IMR-90 (cell line): ENCODE data around the gene ATP10B.

Experiments
- BHLHE40 ChIP-seq: fragments of 150-350 bp; IDR thresholded peaks from 2 replicates; pipeline ENCODE4 v1.6.1; 2016; ENCODE audit warnings: mild to moderate bottlenecking, low read depth, low read length
- CEBPB ChIP-seq: IDR thresholded peaks from 2 replicates; pipeline ENCODE4 v1.6.1; 2012; ENCODE audit warnings: low read depth, low read length, improper control_type of control experiment
- CTCF ChIP-seq: conservative IDR thresholded peaks from 2 replicates; pipeline ENCODE4 v1.5.1; 2012; ENCODE audit warnings: mild to moderate bottlenecking, low read depth, low read length, improper control_type of control experiment
- ELK1 ChIP-seq: fragments of 150-350 bp; IDR thresholded peaks from 2 replicates; pipeline ENCODE4 v1.6.1; 2016; ENCODE audit warnings: low read depth, mild to moderate bottlenecking, low read length, moderate library complexity, borderline replicate concordance
- MAFK ChIP-seq: IDR thresholded peaks from 2 replicates; pipeline ENCODE4 v1.6.1; 2012; ENCODE audit warnings: low read depth, low read length, improper control_type of control experiment
- MXI1 ChIP-seq: IDR thresholded peaks from 2 replicates; pipeline ENCODE4 v1.6.1; 2012; ENCODE audit warnings: low read depth, mild to moderate bottlenecking, low read length, moderate library complexity, borderline replicate concordance
- POLR2A ChIP-seq: IDR thresholded peaks from 2 replicates; pipeline ENCODE4 v1.6.1; 2012; ENCODE audit warnings: mild to moderate bottlenecking, low read depth, low read length
- RAD21 ChIP-seq: IDR thresholded peaks from 2 replicates; pipeline ENCODE4 v1.6.1; 2012; ENCODE audit warnings: low read length, improper control_type of control experiment
- RCOR1 ChIP-seq: IDR thresholded peaks from 2 replicates; pipeline ENCODE4 v1.6.1; 2012; ENCODE audit warnings: mild to moderate bottlenecking, low read length, improper control_type of control experiment; ENCODE audit not compliant: insufficient replicate concordance
- RFX5 ChIP-seq: IDR thresholded peaks from 2 replicates; pipeline ENCODE4 v1.8.0; 2012; ENCODE audit warnings: low read depth, mild to moderate bottlenecking, low read length, moderate library complexity
- USF2 ChIP-seq: fragments of 150-350 bp; IDR thresholded peaks from 2 replicates; pipeline ENCODE4 v1.6.1; 2017; ENCODE audit warnings: mild to moderate bottlenecking, antibody characterized with exemption, low read length, low read depth

GRCh38 chr5:160524827-160525226 is 327.2 kb downstream of the ATP10B start:
- TF ChIP-seq RAD21 = no peak
- TF ChIP-seq RFX5 = no peak
- no peak for TF ChIP-seq CTCF
- TF ChIP-seq MAFK = no peak
- TF ChIP-seq MXI1 = no peak
- no peak for TF ChIP-seq POLR2A
- TF ChIP-seq RCOR1 = no peak
- no peak for TF ChIP-seq USF2
- TF ChIP-seq CEBPB = no peak
- no peak for TF ChIP-seq BHLHE40
- no peak for TF ChIP-seq ELK1
